Neutrophil (primary cell): Measurements from ENCODE around the gene CFAP251.

Experiments used
- H3K27ac ChIP-seq: fragments of 200-600 bp; sonication (generic); 2 replicates; pipeline ENCODE4 v1.5.1; 2016; ENCODE audit warnings: mild to moderate bottlenecking, moderate library complexity
- H3K27me3 ChIP-seq: fragments of 200-600 bp; sonication (generic); 2 replicates; pipeline ENCODE4 v1.6.0; 2016; ENCODE audit warnings: mild to moderate bottlenecking
- H3K36me3 ChIP-seq: fragments of 200-600 bp; sonication (generic); 2 replicates; pipeline ENCODE4 v1.5.1; 2017
- H3K4me1 ChIP-seq, 2 experiments: fragments of 200-600 bp in 1 of 2; sonication (generic) in 1 of 2; 1 replicate in 1 of 2; 2 replicates in 1 of 2; pipeline versions ENCODE4 v1.5.1 to v1.6.1; 2013 to 2016; ENCODE audit warnings: low read depth in 1 of 2, low read length in 1 of 2, mild to moderate bottlenecking in 1 of 2, moderate library complexity in 1 of 2; ENCODE audit not compliant: control insufficient read depth in 1 of 2, insufficient read depth in 1 of 2
- H3K4me3 ChIP-seq, 2 experiments: fragments of 200-600 bp in 1 of 2; sonication (generic) in 1 of 2; 1 replicate in 1 of 2; 2 replicates in 1 of 2; pipeline ENCODE4 v1.5.1; 2013 to 2016; ENCODE audit warnings: low read depth in 1 of 2, low read length in 1 of 2, mild to moderate bottlenecking in 1 of 2, moderate library complexity in 1 of 2
- H3K9me3 ChIP-seq: fragments of 200-600 bp; sonication (generic); 2 replicates; pipeline ENCODE4 v1.5.1; 2016
- TF ChIP-seq, protein P1 (sequence below): fragments of 200-600 bp; sonication (generic); IDR thresholded peaks from 2 replicates; pipeline ENCODE4 v1.5.1; 2016; ENCODE audit warnings: antibody characterized with exemption

CFAP251 gene

DNA sequence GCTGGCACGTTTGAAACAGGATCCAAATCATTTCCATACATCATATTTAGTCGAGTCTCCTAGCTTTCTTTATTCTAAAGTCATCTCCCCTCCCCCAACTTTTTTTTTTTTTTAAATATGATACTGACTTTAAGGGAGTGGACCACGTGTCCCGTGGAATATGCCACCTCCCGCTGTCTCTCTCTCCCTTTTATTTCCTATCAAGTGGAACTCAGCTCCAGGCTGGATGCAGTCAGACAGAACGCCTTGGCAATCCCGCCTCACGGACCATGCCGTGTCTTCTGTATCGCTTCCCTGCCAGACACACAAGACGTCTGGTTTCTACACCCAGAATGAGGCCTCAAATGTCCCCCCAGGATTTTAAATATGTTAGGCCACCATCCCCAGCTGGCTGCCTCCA, 124.5 kb downstream of the CFAP251 start:
- H3K27ac ChIP-seq: no peak overlapping the region
- H3K4me1 ChIP-seq: no peaks in the 10 kb centered on the region
- TF ChIP-seq, protein P1, sequence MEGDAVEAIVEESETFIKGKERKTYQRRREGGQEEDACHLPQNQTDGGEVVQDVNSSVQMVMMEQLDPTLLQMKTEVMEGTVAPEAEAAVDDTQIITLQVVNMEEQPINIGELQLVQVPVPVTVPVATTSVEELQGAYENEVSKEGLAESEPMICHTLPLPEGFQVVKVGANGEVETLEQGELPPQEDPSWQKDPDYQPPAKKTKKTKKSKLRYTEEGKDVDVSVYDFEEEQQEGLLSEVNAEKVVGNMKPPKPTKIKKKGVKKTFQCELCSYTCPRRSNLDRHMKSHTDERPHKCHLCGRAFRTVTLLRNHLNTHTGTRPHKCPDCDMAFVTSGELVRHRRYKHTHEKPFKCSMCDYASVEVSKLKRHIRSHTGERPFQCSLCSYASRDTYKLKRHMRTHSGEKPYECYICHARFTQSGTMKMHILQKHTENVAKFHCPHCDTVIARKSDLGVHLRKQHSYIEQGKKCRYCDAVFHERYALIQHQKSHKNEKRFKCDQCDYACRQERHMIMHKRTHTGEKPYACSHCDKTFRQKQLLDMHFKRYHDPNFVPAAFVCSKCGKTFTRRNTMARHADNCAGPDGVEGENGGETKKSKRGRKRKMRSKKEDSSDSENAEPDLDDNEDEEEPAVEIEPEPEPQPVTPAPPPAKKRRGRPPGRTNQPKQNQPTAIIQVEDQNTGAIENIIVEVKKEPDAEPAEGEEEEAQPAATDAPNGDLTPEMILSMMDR: no peak
- no peaks in the 10 kb centered on the region for H3K9me3 ChIP-seq
- H3K36me3 ChIP-seq: no peaks in the 10 kb centered on the region
- no peak overlapping the region for H3K4me3 ChIP-seq
- H3K27me3 ChIP-seq: no peaks in the 10 kb centered on the region

DNA sequence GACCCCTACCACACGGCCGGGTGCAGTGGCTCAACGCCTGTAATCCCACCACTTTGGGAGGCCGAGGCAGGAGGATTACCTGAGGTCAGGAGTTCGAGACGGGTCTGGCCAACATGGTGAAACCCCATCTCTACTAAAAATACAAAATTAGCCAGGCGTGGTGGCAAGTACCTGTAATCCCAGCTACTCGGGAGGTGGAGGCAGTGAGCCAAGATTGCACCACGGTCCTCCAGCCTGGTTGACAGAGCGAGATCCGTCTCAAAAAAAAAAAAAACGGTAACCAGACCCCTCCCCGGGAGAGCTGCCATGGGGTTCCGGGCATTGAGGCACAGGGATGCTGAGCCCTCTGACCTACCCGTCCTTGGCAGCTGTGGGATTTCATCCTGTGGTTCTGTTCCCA, 125.1 kb downstream of the CFAP251 start:
- TF ChIP-seq, protein P1: no peak
- H3K9me3 ChIP-seq: no peaks in the 10 kb centered on the region
- no peak overlapping the region for H3K27ac ChIP-seq
- H3K36me3 ChIP-seq: no peaks in the 10 kb centered on the region
- no peak overlapping the region for H3K4me3 ChIP-seq
- H3K4me1 ChIP-seq: no peaks in the 10 kb centered on the region
- H3K27me3 ChIP-seq: no peaks in the 10 kb centered on the region

DNA sequence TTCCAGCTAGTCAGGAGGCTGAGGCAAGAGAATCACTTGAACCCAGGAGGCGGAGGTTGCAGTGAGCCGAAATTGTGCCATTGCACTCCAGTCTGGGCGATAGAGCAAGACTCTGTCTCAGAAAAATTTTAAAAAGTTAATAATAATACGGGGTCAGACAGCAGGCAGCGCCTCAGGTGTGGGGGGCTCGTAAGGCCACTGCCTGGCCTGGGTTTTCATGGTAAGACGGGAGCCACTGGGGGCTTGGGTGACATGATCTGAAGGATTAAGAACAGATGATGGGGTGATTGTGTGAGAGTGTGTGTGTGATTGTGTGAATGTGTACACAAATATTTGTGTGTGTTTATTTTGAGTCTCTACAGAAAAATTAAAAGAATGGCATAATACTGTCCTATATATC, 126.9 kb downstream of the CFAP251 start:
- H3K4me3 ChIP-seq: no peak overlapping the region
- no peaks in the 10 kb centered on the region for H3K27me3 ChIP-seq
- no peaks in the 10 kb centered on the region for H3K4me1 ChIP-seq
- no peaks in the 10 kb centered on the region for H3K9me3 ChIP-seq
- H3K27ac ChIP-seq: no peak overlapping the region
- H3K36me3 ChIP-seq: no peaks in the 10 kb centered on the region
- TF ChIP-seq, protein P1: no peak

DNA sequence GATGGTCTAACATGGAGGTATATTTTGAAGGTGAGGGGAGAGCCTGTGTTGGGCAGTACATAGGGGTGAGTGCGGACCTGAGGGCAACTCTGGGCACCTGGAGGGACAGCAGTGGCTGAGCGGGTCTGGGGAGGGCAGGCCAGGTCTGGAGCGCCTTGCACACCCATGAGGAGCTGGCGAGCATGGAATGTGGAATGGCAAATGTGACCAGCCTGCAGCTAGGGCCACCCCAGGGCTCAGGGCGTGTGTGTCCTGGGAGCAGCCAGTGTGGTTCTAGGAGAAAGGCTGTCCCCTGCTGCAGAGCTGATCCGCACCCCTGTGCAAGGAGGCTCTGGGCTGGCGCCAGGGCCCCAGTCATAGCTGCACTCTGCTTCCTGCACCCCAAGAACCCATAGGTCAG, 127.8 kb downstream of the CFAP251 start:
- Histone ChIP-seq H3K4me1 (no peaks in the 10 kb centered on the region), H3K27me3 (no peaks in the 10 kb centered on the region), H3K9me3 (no peaks in the 10 kb centered on the region), H3K27ac (no peak overlapping the region), H3K4me3 (no peak overlapping the region), H3K36me3 (no peaks in the 10 kb centered on the region)
- TF ChIP-seq, protein P1: no peak

DNA sequence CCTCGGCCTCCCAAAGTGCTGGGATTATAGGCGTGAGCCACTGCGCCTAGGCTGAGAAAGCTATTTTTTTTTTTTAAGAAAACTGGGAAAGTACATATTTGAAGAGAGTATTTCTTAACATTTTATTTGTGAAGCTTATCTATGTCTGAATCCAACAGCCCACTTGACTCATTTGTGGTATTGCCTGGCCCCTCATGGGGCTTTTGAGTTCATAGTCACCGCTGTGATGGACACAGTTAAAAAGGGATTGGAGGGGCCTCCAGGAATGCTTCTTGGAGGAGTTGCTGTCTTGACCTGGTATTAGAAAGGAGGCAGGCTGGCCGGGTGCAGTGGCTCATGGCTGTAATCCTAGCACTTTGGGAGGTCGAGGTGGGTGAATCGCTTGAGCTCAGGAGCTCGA, 129.8 kb downstream of the CFAP251 start:
- Histone ChIP-seq H3K27me3 (no peaks in the 10 kb centered on the region), H3K9me3 (no peaks in the 10 kb centered on the region), H3K36me3 (no peaks in the 10 kb centered on the region), H3K27ac (no peak overlapping the region), H3K4me3 (no peak overlapping the region), H3K4me1 (no peaks in the 10 kb centered on the region)
- TF ChIP-seq, protein P1: no peak

DNA sequence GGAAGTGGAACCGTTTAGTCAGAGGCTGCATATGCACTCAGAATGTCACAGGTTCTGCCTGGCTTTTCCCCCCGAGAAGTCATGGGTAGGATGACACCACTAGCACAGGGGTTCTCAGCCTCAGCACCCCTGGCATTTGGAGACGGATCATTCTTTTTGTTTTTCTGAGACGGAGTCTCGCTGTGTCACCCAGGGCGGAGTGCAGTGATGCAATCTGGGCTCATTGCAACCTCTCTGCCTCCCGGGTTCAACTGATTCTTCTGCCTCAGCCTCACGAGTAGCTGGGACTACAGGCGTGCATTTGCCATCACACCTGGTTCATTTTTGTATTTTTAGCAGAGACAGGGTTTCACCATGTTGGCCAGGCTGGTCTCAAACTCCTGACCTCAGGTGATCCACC, 131.4 kb downstream of the CFAP251 start:
- Histone ChIP-seq H3K27me3 (no peaks in the 10 kb centered on the region), H3K36me3 (no peaks in the 10 kb centered on the region), H3K9me3 (no peaks in the 10 kb centered on the region), H3K4me3 (no peak overlapping the region), H3K4me1 (no peaks in the 10 kb centered on the region), H3K27ac (no peak overlapping the region)
- TF ChIP-seq, protein P1: no peak
